Spleen (tissue), 11 donors: ENCODE results near the gene MAN2A2. TPM values are rescaled to one million over a fixed set of nuclear protein-coding genes. Genes with fewer than 3 reads are reported as not detected.

Experiments
- DNase-seq: peaks from one replicate; pipeline ENCODE4 v3.0.0-alpha.2; 2020
- H3K27ac ChIP-seq, 8 donors: fragments of 200-600 bp; sonication (generic) in 7 of 8; 1 replicate in 4 of 8; 2 replicates in 4 of 8; pipeline versions ENCODE4 v1.5.0 to v1.8.0; 2016 to 2021; ENCODE audit warnings: inconsistent platforms in 4 of 8, mild to moderate bottlenecking in 4 of 8, moderate library complexity in 1 of 8
- H3K27me3 ChIP-seq, 7 donors: fragments of 200-600 bp; sonication (generic) in 6 of 7; replicated peaks in 1 of 7; 1 replicate in 4 of 7; 2 replicates in 3 of 7; pipeline versions ENCODE4 v1.5.0 to v1.8.0; 2016 to 2021; ENCODE audit warnings: inconsistent platforms in 3 of 7, mild to moderate bottlenecking in 1 of 7
- H3K36me3 ChIP-seq, 6 donors: fragments of 200-600 bp; sonication (generic) in 5 of 6; 1 replicate in 4 of 6; 2 replicates in 2 of 6; pipeline versions ENCODE4 v1.5.0 to v1.8.0; 2016 to 2021; ENCODE audit warnings: inconsistent platforms in 2 of 6
- H3K4me1 ChIP-seq, 6 donors: fragments of 200-600 bp; sonication (generic) in 5 of 6; 1 replicate in 3 of 6; 2 replicates in 3 of 6; pipeline versions ENCODE4 v1.5.0 to v1.8.0; 2016 to 2021; ENCODE audit warnings: inconsistent platforms in 3 of 6
- H3K4me3 ChIP-seq, 8 donors: fragments of 200-600 bp; sonication (generic) in 7 of 8; 1 replicate in 4 of 8; 2 replicates in 4 of 8; pipeline versions ENCODE4 v1.5.0 to v1.8.0; 2016 to 2021; ENCODE audit warnings: inconsistent platforms in 4 of 8, mild to moderate bottlenecking in 4 of 8, moderate library complexity in 2 of 8
- H3K9me3 ChIP-seq, 8 donors: fragments of 200-600 bp; sonication (generic) in 7 of 8; 1 replicate in 4 of 8; 2 replicates in 4 of 8; pipeline versions ENCODE4 v1.5.0 to v1.8.0; 2016 to 2021; ENCODE audit warnings: inconsistent platforms in 4 of 8
- POLR2A ChIP-seq, 3 donors: fragments of 450-650 bp; IDR thresholded peaks; one replicate each; pipeline ENCODE4 v1.5.1; 2017; ENCODE audit warnings: antibody characterized with exemption in 3 of 3, mild to moderate bottlenecking in 1 of 3
- POLR2AphosphoS5 ChIP-seq, 3 donors: sonication (generic); formaldehyde crosslinking; IDR thresholded peaks; one replicate each; pipeline ENCODE4 v1.5.1; 2017; ENCODE audit warnings: antibody characterized with exemption in 3 of 3
- whole genome bisulfite sequencing, 5 donors: extraction: QIAGEN DNeasy Blood & Tissue Kit in 3 of 5; methylation state at CpG; one replicate each; pipeline versions ENCODE4 v1.1.5 to v1.1.7; 2013 to 2018; 5-methylcytosine and 5-hydroxymethylcytosine counted together
- intact Hi-C: fragments of 100-400 bp; cut with DNase I; formaldehyde crosslinking; loops from one replicate; pipeline ENCODE4 v1.15.0; 2023; ENCODE audit warnings: low total_unique reads
- polyA plus RNA-seq, 3 donors: library from polyadenylated mRNA; stranded (reverse); fragments of 200-250 nt; gene quantifications; one replicate each; pipeline ENCODE4 v1.2.1, GENCODE V29; 2013
- total RNA-seq, 7 donors: library from RNA; depleted of rRNA in 3 of 7; stranded (reverse); fragments of >200 nt in 3 of 7; fragmentation: NEBNext Ultra II Directional in 4 of 7; extraction: Animal tissue kit (Norgen Biotek cat#: 25700) in 4 of 7; gene quantifications; one replicate each; pipeline versions ENCODE4 v1.1.0 to v1.2.1, GENCODE V29; 2016 to 2021
- TF ChIP-seq, protein P1 (sequence below), 11 experiments: fragments of 200-600 bp in 7 of 11; fragments of 450-650 bp in 4 of 11; sonication (generic) in 4 of 11; IDR thresholded peaks in 8 of 11; conservative IDR thresholded peaks in 3 of 11; 1 replicate in 7 of 11; 2 replicates in 4 of 11; pipeline versions ENCODE4 v1.4.0 to v1.8.0; 2016 to 2021; ENCODE audit warnings: antibody characterized with exemption in 11 of 11, inconsistent platforms in 4 of 11, mild to moderate bottlenecking in 1 of 11
- donor health status: healthy with polysubstance abuse.
- donor health status: DM: no; HTN: no; CAD: no; lungs with moderate emphysema.
- donor health status: DM: no; HTN: no; CAD: no.
- donor health status: Bipolar disorder and iron deficiency.
- donor health status: healthy.
- donor health status: DM: no; HTN: no; CAD: no.
- donor health status: DM: yes; HTN: yes; CAD: no.

Gene MAN2A2
- total and polyA plus RNA-seq, 10 donors: 13.7 to 167 (median 110) TPM

DNA sequence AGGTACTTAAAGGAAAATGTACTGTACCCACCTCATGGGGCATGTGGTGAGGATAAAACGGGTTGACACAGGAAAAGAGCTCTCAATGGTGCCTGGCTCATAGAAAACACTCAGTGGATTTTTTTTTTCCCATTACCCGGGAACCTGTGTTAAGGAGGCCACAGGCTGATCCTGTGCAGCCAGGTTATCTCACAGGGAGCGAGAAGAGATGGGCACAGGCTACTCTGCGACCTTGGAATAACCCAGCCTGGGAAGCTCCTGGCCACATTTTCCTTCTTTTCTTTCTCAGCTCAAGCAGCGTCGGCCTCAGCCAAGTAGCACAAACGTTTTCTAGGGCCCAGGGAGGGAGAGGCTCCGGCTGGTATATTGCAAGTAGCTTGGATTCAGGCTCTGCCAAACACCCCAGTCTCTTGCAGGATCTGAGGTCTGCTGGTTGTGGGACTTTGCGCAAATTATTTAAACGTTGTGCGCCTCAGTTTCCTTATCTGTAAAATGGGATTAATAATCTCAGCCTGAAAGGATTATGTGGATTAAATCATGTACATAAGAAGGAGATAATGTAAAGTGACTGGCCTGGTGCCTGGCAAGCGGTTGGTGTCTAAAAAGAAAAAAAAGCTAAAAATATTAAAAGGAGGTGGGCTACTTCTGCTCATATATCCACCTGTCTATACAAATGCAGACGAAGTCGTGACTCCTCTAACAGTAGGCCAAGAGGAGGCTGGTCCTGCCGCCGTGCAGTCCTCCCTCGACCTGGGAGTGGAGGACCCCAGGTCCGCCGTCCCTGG, 32.6 kb upstream of the MAN2A2 start:
- Histone ChIP-seq H3K36me3 (peaks cover 0 to 7% (median 1%) of the 10 kb centered on the region in 6 donors), H3K9me3 (no peaks in the 10 kb centered on the region), H3K4me1 (peaks cover 26 to 77% (median 59%) of the 10 kb centered on the region in 6 donors), H3K4me3 (peak overlapping the region; percentile 45 to 93 (median 70)), H3K27me3 (no peaks in the 10 kb centered on the region), H3K27ac (peak overlapping the region; percentile 79 to 98 (median 96))
- intact Hi-C loops: no loop called here
- 32 to 38% (median 36%) methylated on average over 17 to 19 of the region's 19 CpGs for WGBS, 5 donors
- TF ChIP-seq POLR2AphosphoS5 (IDR thresholded peaks at IDR 0.05): no peak
- TF ChIP-seq, protein P1, sequence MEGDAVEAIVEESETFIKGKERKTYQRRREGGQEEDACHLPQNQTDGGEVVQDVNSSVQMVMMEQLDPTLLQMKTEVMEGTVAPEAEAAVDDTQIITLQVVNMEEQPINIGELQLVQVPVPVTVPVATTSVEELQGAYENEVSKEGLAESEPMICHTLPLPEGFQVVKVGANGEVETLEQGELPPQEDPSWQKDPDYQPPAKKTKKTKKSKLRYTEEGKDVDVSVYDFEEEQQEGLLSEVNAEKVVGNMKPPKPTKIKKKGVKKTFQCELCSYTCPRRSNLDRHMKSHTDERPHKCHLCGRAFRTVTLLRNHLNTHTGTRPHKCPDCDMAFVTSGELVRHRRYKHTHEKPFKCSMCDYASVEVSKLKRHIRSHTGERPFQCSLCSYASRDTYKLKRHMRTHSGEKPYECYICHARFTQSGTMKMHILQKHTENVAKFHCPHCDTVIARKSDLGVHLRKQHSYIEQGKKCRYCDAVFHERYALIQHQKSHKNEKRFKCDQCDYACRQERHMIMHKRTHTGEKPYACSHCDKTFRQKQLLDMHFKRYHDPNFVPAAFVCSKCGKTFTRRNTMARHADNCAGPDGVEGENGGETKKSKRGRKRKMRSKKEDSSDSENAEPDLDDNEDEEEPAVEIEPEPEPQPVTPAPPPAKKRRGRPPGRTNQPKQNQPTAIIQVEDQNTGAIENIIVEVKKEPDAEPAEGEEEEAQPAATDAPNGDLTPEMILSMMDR (IDR thresholded peaks at IDR 0.05 in 8 of 11, conservative IDR thresholded peaks at IDR 0.05 in 3 of 11): no peak
- no peak for TF ChIP-seq POLR2A (IDR thresholded peaks at IDR 0.05)
- no peak for DNase-seq

DNA sequence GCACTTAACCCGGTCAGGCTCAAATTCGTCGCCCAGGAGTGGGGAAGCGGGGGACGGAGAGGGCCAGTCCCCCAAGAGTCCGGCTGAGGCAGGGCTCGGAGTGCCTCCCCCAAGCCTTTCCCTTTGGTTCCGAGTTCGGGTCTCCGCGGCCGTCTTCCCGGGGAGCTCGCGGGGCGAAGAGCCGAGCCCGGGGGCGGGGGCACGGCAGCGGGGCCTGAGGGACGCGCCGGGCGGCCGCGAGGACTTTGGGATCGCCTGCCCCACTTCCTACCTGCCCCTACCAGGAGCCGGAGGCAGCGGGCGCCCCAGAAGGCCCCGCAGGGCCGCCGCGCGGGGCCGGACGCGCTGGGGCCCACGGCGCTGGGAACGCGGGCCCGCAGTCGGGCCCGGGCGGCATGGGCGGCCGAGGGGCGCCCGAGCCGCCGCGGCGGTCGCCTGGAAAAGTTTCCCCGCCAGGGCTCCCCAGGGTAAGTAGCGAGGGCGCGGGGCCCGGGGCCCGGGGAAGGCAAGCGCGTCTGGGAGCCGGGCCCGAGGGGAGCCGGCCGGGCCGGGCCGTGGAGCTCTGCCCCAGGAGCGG, 31.9 kb upstream of the MAN2A2 start:
- H3K9me3 ChIP-seq: no peaks in the 10 kb centered on the region
- peak overlapping the region; percentile 45 to 93 (median 70) for H3K4me3 ChIP-seq
- TF ChIP-seq POLR2A (IDR thresholded peaks at IDR 0.05) (no peak), POLR2AphosphoS5 (IDR thresholded peaks at IDR 0.05) (peak in 2 of 3 donors; percentile 46 to 67)
- TF ChIP-seq, protein P1 (IDR thresholded peaks at IDR 0.05 in 8 of 11, conservative IDR thresholded peaks at IDR 0.05 in 3 of 11): no peak
- peaks cover 0 to 14% (median 8%) of the 10 kb centered on the region in 6 donors for H3K36me3 ChIP-seq
- no peaks in the 10 kb centered on the region for H3K27me3 ChIP-seq
- H3K27ac ChIP-seq: peak overlapping the region; percentile 79 to 98 (median 96)
- peak; percentile 88 for DNase-seq
- intact Hi-C loops: no loop called here
- 0 to 1% (median 0%) methylated on average over 19 to 71 of the region's 71 CpGs; no CpG with 5 or more reads in 1 of the 5 donors for WGBS, 5 donors
- H3K4me1 ChIP-seq: peaks cover 26 to 79% (median 60%) of the 10 kb centered on the region in 6 donors

DNA sequence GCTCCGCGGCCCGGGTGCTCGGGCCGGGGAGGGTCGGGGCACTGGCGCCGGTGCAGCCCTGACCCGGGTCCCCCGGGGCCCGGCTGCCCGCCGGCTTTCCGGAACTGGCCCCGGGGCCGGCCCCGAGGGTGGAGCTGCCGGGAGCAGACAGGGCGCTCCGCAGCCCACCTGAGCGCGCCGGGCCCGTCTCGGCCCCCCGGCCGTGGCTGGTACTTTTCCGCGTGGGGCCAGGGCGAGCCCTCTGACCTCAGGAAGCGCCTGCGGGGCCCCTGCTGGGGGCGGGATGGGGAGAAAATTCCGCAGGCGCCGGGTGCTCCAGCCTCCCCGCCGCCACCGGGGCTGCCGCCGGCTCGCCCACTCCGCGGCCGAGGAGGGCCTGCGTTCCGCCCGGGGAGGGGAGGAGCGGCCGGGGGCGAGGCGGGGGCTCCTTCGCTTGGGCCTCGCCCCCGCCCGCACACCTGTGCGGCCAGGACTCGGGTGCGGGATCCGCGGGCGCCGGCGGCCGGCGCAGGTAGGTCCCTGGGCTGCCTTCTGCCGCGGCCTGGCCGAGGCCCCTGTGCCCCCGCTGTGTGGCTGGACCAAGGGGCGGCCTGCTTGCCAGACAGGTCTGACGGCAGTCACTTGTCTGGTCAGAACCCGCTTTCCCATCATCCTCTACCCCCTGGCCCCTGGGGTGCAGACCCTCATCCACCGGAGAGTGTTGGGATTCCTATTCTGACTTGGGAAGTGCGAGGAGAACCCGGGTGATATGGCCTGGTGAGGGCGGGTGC, 31.2 kb upstream of the MAN2A2 start:
- 1 to 7% (median 2%) methylated on average over 13 to 77 of the region's 77 CpGs for WGBS, 5 donors
- H3K4me1 ChIP-seq: peaks cover 26 to 72% (median 60%) of the 10 kb centered on the region in 6 donors
- DNase-seq: peak; percentile 88
- peaks cover 0 to 20% (median 15%) of the 10 kb centered on the region in 6 donors for H3K36me3 ChIP-seq
- TF ChIP-seq, protein P1 (IDR thresholded peaks at IDR 0.05 in 8 of 11, conservative IDR thresholded peaks at IDR 0.05 in 3 of 11): no peak
- TF ChIP-seq POLR2A (IDR thresholded peaks at IDR 0.05) (no peak), POLR2AphosphoS5 (IDR thresholded peaks at IDR 0.05) (peak in 2 of 3 donors; percentile 19 to 50)
- peak overlapping the region; percentile 45 to 93 (median 70) for H3K4me3 ChIP-seq
- intact Hi-C loops: no loop called here
- peak overlapping the region; percentile 79 to 98 (median 96) for H3K27ac ChIP-seq
- no peaks in the 10 kb centered on the region for H3K9me3 ChIP-seq
- H3K27me3 ChIP-seq: no peaks in the 10 kb centered on the region
